Pancreas (tissue), 10 donors: ENCODE results near the gene RSPO3. TPM values are rescaled to one million over a fixed set of nuclear protein-coding genes. Genes with fewer than 3 reads are reported as not detected.
"Not testable (repeated sequence)": the region's sequence is repeated elsewhere in the genome, so short reads cannot be mapped to it uniquely, and the experiment has no call there.

ENCODE experiments used
- ATAC-seq, 4 donors: fragments of 200-7000 bp; cut with Tn5 transposase; one replicate each; pipeline versions ENCODE4 v1.8.0 to v1.9.1; 2020; ENCODE audit warnings: mild to moderate bottlenecking in 4 of 4, moderate library complexity in 4 of 4
- DNase-seq, 6 donors: peaks; one replicate each; pipeline ENCODE4 v3.0.0-alpha.2; 2020
- FAIRE-seq: peaks from 2 replicates; lab custom pipeline; 2012; peaks lifted over from hg19 to GRCh38; lab: Jason Lieb, UNC
- H3K27ac ChIP-seq, 4 donors: fragments of 200-600 bp; sonication (generic); 1 replicate in 3 of 4; 2 replicates in 1 of 4; pipeline versions ENCODE4 v1.5.0 to v1.8.0; 2020
- H3K27me3 ChIP-seq, 4 donors: fragments of 200-600 bp; one replicate each; pipeline ENCODE4 v1.8.0; 2021
- H3K36me3 ChIP-seq, 3 donors: fragments of 200-600 bp; sonication (generic) in 1 of 3; one replicate each; pipeline versions ENCODE4 v1.5.0 to v1.8.0; 2020 to 2021
- H3K4me1 ChIP-seq, 3 donors: fragments of 200-600 bp; one replicate each; pipeline ENCODE4 v1.8.0; 2021
- H3K4me3 ChIP-seq, 4 donors: fragments of 200-600 bp; sonication (generic) in 2 of 4; one replicate each; pipeline versions ENCODE4 v1.5.0 to v1.8.0; 2020 to 2021
- H3K9me3 ChIP-seq, 4 donors: fragments of 200-600 bp; one replicate each; pipeline ENCODE4 v1.8.0; 2021
- WGBS, 2 donors: extraction: QIAGEN DNeasy Blood & Tissue Kit; methylation state at CpG; one replicate each; pipeline ENCODE4 v1.1.7; 2013; 5-methylcytosine and 5-hydroxymethylcytosine counted together
- intact Hi-C, 3 donors: fragments of 100-400 bp; cut with DNase I; formaldehyde crosslinking; loops; one replicate each; pipeline versions ENCODE4 v1.11.1 to v1.14.2; 2022
- polyA plus RNA-seq, 2 donors: library from polyadenylated mRNA; stranded (reverse); fragments of 200-250 nt; gene quantifications; one replicate each; pipeline ENCODE4 v1.2.3, GENCODE V29; 2013
- total RNA-seq, 6 donors: library from RNA; stranded (reverse); fragmentation: NEBNext Ultra II Directional in 4 of 6; extraction: Animal tissue kit (Norgen Biotek cat#: 25700) in 4 of 6; gene quantifications; one replicate each; pipeline versions ENCODE4 v1.2.1 to v1.2.4, GENCODE V29; 2021 to 2023
- TF ChIP-seq, protein P1 (sequence below), 4 donors: fragments of 200-600 bp; sonication (generic) in 3 of 4; IDR thresholded peaks; one replicate each; pipeline versions ENCODE4 v1.5.0 to v1.8.0; 2021; ENCODE audit warnings: antibody characterized with exemption in 4 of 4
- donor health status: healthy with polysubstance abuse.
- donor health status: DM: no; HTN: no; CAD: no; lungs with moderate emphysema.
- donor health status: DM: no; HTN: no; CAD: no.
- donor health status: control.
- donor health status: control.
- donor health status: Bipolar disorder and iron deficiency.
- donor health status: DM: yes; HTN: yes; CAD: no.
- donor health status: DM: no; HTN: no; CAD: no.
- donor health status: DM: no; HTN: no; CAD: no.
- donor health status: DM: yes; HTN: yes; CAD: no.

Gene RSPO3
- total and polyA plus RNA-seq, 8 donors = 0.14 to 2.3 (median 0.96) TPM

DNA sequence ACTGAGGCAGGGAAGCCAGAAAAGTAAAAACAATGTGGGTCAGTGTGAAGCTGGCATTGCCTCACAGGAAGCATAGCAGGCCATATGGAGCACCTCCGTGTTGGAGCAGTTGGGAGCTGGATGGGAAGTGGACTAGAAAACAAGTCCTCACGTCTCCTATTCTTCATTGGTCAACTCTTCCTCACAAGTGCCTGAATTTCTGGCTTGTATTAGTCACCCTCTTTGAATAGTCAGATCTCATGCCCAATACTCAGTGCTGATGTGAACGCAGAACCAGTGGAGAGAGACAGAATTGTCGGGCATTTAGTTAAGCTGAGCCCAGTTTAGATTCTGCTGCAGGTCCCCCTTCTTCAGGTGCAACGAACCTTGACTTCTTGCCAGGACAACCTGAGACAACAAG, 22.3 kb upstream of the RSPO3 start:
- no peak overlapping the region for H3K27ac ChIP-seq
- intact Hi-C loops = no loop called here
- H3K36me3 ChIP-seq = no peaks in the 10 kb centered on the region
- H3K27me3 ChIP-seq = no peaks in the 10 kb centered on the region
- no peaks in the 10 kb centered on the region for H3K9me3 ChIP-seq
- no peak overlapping the region for H3K4me3 ChIP-seq
- H3K4me1 ChIP-seq = no peaks in the 10 kb centered on the region
- ATAC-seq = no peak
- no peak for FAIRE-seq
- TF ChIP-seq, protein P1, sequence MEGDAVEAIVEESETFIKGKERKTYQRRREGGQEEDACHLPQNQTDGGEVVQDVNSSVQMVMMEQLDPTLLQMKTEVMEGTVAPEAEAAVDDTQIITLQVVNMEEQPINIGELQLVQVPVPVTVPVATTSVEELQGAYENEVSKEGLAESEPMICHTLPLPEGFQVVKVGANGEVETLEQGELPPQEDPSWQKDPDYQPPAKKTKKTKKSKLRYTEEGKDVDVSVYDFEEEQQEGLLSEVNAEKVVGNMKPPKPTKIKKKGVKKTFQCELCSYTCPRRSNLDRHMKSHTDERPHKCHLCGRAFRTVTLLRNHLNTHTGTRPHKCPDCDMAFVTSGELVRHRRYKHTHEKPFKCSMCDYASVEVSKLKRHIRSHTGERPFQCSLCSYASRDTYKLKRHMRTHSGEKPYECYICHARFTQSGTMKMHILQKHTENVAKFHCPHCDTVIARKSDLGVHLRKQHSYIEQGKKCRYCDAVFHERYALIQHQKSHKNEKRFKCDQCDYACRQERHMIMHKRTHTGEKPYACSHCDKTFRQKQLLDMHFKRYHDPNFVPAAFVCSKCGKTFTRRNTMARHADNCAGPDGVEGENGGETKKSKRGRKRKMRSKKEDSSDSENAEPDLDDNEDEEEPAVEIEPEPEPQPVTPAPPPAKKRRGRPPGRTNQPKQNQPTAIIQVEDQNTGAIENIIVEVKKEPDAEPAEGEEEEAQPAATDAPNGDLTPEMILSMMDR (IDR thresholded peaks at IDR 0.05) = no peak
- no peak for DNase-seq
- 54 to 59% methylated on average over 5 of the region's 5 CpGs for WGBS, 2 donors

DNA sequence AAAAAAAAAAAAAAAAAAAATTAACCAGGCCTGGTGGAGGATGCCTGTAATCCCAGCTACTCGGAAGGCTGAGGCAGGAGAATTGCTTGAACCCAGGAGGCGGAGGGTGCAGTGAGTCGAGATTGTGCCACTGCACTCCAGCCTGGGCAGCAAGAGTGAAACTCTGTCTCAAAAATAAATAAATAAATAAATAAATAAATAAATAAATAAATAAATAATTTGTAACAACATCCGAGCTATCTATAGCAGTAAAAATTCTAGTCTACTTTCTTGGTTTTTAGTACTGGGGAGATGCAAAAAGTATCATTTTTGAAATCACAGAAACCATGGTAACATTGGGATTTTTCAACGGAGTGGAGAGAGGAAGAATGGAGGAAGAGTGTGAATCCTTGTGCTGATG, 21.0 kb upstream of the RSPO3 start:
- FAIRE-seq = not testable (repeated sequence)

DNA sequence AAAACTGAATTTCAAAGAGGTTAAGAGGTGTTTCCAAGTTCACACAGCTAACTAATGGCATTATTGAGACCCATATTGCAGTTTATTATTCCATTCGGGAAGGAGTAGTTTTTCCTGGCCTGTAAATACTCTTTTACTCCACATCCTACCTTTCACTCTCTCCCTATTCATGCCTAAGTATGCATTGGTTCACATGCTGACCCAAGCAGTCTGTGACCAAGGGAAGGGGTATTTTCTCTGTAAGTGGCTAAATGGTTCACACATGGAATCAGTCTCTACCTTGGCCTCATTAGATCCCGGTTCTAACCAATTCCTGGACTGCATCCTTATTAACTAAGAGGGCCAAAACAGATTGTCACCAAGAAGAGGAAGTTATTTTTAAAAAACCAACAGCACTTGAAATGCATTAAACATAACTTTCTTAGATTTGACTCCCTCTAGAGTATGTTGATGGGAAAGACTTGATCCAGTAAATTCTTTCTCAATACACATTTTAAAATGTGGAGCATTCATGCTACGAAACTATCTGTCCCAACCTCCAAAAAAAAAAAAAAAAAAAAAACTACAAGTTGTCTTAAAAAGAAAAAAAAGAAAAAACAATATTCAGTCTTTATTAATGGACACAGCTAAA, 17.8 kb upstream of the RSPO3 start:
- DNase-seq (no peak), FAIRE-seq (no peak), ATAC-seq (peak in 1 of 4 donors; percentile 38)

More for the DNA sequence above, 21.0 kb upstream of the RSPO3 start:
- H3K36me3 ChIP-seq, H3K9me3 ChIP-seq, H3K4me3 ChIP-seq, H3K4me1 ChIP-seq, ATAC-seq, intact Hi-C loops, DNase-seq, H3K27ac ChIP-seq, H3K27me3 ChIP-seq: not testable (repeated sequence)
- 70 to 73% methylated on average over 5 of the region's 5 CpGs for WGBS, 2 donors

DNA sequence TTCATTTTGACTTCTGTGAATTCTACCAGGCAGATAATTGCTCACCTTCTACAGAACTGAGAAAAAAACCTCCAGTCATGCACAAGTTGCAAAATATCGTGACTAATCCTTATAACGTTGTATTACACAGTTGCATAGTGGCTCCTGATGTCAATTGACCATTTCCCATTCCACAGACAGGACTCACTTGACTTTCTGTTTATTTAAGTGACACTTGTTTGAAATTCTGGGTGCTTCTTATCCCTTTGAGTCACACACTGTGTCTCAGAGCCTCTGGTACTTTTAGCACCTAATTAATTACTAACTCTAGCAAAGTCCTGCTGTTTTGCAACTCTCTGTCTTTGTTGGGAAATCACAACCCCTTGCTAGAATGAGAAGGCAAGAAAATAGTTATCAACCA, 16.2 kb upstream of the RSPO3 start:
- Histone ChIP-seq H3K4me3 (no peak overlapping the region), H3K36me3 (no peaks in the 10 kb centered on the region), H3K9me3 (no peaks in the 10 kb centered on the region), H3K27ac (no peak overlapping the region), H3K4me1 (no peaks in the 10 kb centered on the region), H3K27me3 (no peaks in the 10 kb centered on the region)
- ATAC-seq (peak in 2 of 4 donors; percentile 12 to 71), FAIRE-seq (no peak), DNase-seq (no peak)
- 7 to 10% methylated on average over 2 of the region's 2 CpGs for WGBS, 2 donors
- TF ChIP-seq, protein P1 (IDR thresholded peaks at IDR 0.05) = no peak
- intact Hi-C loops = no loop called here

More for the DNA sequence above, 17.8 kb upstream of the RSPO3 start:
- no peak overlapping the region for H3K27ac ChIP-seq
- intact Hi-C loops = no loop called here
- H3K27me3 ChIP-seq = no peaks in the 10 kb centered on the region
- 38 to 45% methylated on average over 3 of the region's 3 CpGs for WGBS, 2 donors
- no peak overlapping the region for H3K4me3 ChIP-seq
- H3K36me3 ChIP-seq = no peaks in the 10 kb centered on the region
- TF ChIP-seq, protein P1 (IDR thresholded peaks at IDR 0.05) = no peak
- H3K9me3 ChIP-seq = no peaks in the 10 kb centered on the region
- H3K4me1 ChIP-seq = no peaks in the 10 kb centered on the region

DNA sequence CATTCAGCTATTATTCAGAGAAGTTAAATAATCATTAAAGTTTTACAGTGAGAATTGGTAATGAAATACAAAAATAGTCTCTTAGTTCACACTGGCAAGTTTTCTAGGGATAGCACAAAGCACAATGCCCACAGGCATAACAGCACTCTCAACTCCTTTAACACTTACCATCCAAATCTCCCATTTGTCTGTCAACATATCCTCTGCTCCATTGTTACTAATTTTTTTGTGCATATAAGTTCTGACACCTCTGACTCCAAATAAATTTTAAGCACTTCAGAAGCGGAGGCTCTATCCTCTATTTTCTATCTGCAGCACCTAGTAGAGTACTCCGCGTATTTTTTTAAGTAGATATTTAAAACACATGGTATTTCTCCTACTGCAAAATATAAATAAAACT, 15.6 kb upstream of the RSPO3 start:
- no peaks in the 10 kb centered on the region for H3K9me3 ChIP-seq
- DNase-seq = no peak
- WGBS, 2 donors = 91 to 95% methylated on average over 3 of the region's 3 CpGs
- intact Hi-C loops = no loop called here
- no peaks in the 10 kb centered on the region for H3K4me1 ChIP-seq
- no peak for FAIRE-seq
- TF ChIP-seq, protein P1 (IDR thresholded peaks at IDR 0.05) = no peak
- no peak overlapping the region for H3K27ac ChIP-seq
- H3K27me3 ChIP-seq = no peaks in the 10 kb centered on the region
- no peaks in the 10 kb centered on the region for H3K36me3 ChIP-seq
- H3K4me3 ChIP-seq = no peak overlapping the region
- no peak for ATAC-seq
